GM21723 (cell line): ENCODE data around the gene ANGPT4.

Experiments used
- ATAC-seq: cut with Tn5 transposase; IDR thresholded peaks from one replicate; pipeline ENCODE4 v1.9.1; 2021; ENCODE audit warnings: mild to moderate bottlenecking, moderate library complexity; ENCODE audit not compliant: unreplicated experiment

The ANGPT4 gene

GRCh38 chr20:846894-847278 is 69.2 kb downstream of the ANGPT4 start:
- ATAC-seq, result peak; percentile 46

- ATAC-seq, result no peak
Observed at GRCh38 chr20:845941-846893, 69.9 kb downstream of the ANGPT4 start.

GRCh38 chr20:845226-845868 is 70.8 kb downstream of the ANGPT4 start:
- no peak for ATAC-seq

- ATAC-seq, result peak; percentile 92
Observed at GRCh38 chr20:844473-845225, 71.5 kb downstream of the ANGPT4 start.

GRCh38 chr20:843912-844311 is 72.2 kb downstream of the ANGPT4 start:
- no peak for ATAC-seq

- ATAC-seq, result no peak
Observed at GRCh38 chr20:842547-842940, 73.6 kb downstream of the ANGPT4 start.

- ATAC-seq, result no peak
Observed at GRCh38 chr20:841568-842546, 74.3 kb downstream of the ANGPT4 start.

- ATAC-seq, result no peak
Observed at GRCh38 chr20:840858-841567, 75.1 kb downstream of the ANGPT4 start.

GRCh38 chr20:840503-840857 is 75.7 kb downstream of the ANGPT4 start:
- no peak for ATAC-seq

- no peak for ATAC-seq
Observed at GRCh38 chr20:839626-840025, 76.5 kb downstream of the ANGPT4 start.

GRCh38 chr20:839015-839414 is 77.1 kb downstream of the ANGPT4 start:
- ATAC-seq, result no peak

GRCh38 chr20:836190-836589 is 79.9 kb downstream of the ANGPT4 start:
- no peak for ATAC-seq

GRCh38 chr20:835608-836045 is 80.5 kb downstream of the ANGPT4 start:
- no peak for ATAC-seq

- ATAC-seq, result peak; percentile 9
Observed at GRCh38 chr20:834151-834746, 81.9 kb downstream of the ANGPT4 start.

- peak; percentile 95 for ATAC-seq
Observed at GRCh38 chr20:833450-834150, 82.5 kb downstream of the ANGPT4 start, which contains the start of gene FAM110A. Gene FAM110A (plus strand): TSS chr20:833715. CDS start chr20:844805, 11,090 bp downstream.

- no peak for ATAC-seq
Observed at GRCh38 chr20:833121-833449, 83.0 kb downstream of the ANGPT4 start.

GRCh38 chr20:831956-832355 is 84.2 kb downstream of the ANGPT4 start:
- no peak for ATAC-seq

- no peak for ATAC-seq
Observed at GRCh38 chr20:831251-831650, 84.9 kb downstream of the ANGPT4 start.
